Type B pancreatic cell (in vitro differentiated cells): Measurements from ENCODE around the gene TAMALIN. TPM values are rescaled to one million over a fixed set of nuclear protein-coding genes. Genes with fewer than 3 reads are reported as not detected.

ENCODE experiments used
- DNase-seq: peaks from one replicate; pipeline ENCODE4 v3.0.0; 2021; ENCODE audit warnings: mixed read lengths; ENCODE audit not compliant: unreplicated experiment; ENCODE audit errors: extremely low spot score
- H3K27ac Mint-ChIP-seq: 2 replicates; pipeline ENCODE4 v1.8.0; 2021; ENCODE audit warnings: mild to moderate bottlenecking, mixed read lengths
- H3K27me3 Mint-ChIP-seq: 2 replicates; pipeline ENCODE4 v1.8.0; 2021; ENCODE audit warnings: mixed read lengths
- H3K36me3 Mint-ChIP-seq: 2 replicates; pipeline ENCODE4 v1.8.0; 2021; ENCODE audit warnings: mixed read lengths
- H3K4me1 Mint-ChIP-seq: one replicate; pipeline ENCODE4 v1.8.0; 2021; ENCODE audit warnings: mixed read lengths; ENCODE audit not compliant: unreplicated experiment
- H3K4me3 Mint-ChIP-seq: 2 replicates; pipeline ENCODE4 v1.8.0; 2021; ENCODE audit warnings: mild to moderate bottlenecking, mixed read lengths
- H3K9me3 Mint-ChIP-seq: 2 replicates; pipeline ENCODE4 v1.8.0; 2021; ENCODE audit warnings: mixed read lengths
- total RNA-seq: library from RNA; stranded (reverse); gene quantifications from 2 replicates; pipeline ENCODE4 v1.2.1, GENCODE V29; 2021; ENCODE audit warnings: low replicate concordance
- TF ChIP-seq, protein P1 (sequence below): fragments of 200-600 bp; sonication (generic); conservative IDR thresholded peaks from 2 replicates; pipeline ENCODE4 v1.5.0; 2021; ENCODE audit warnings: antibody characterized with exemption, mild to moderate bottlenecking

Gene TAMALIN
- total RNA-seq, 1 donor from 2014 or later, result 16.5 TPM

DNA sequence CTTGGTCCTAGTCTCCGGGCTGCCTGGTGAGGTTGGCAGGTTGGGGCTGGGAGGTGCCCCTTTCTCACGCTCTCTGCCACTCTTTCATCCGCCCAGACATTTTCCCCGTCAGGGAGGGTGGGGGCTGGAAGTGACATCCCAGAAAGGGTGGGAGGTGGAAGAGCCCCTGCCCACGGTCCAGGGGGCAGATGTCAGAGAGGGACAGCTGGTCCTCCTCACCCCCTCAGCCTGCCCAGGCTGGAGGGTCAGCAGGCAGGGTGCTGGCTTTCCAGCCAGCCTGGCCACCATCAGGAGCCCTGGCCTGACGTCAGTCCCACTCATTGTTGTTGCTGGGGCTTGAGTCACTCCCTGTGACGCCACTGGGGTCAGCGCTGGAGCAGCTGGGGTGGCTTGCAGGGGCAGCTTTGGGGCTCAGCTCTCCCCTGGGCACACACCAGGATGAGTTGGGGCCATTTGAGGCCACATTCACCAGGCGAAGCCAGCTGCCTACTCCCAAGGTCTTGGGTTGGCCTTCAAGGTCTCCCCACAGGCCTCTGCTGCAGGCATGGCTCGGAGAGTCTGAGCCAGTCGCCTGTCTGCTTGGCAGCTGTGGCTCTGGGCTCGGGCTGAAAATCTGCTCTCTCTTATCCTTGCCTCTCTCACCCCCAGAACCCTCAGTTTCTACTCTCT is 57.4 kb downstream of the TAMALIN start:
- H3K4me3 Mint-ChIP-seq, result no peak overlapping the region
- DNase-seq, result no peak
- peaks cover 2% of the 10 kb centered on the region for H3K4me1 Mint-ChIP-seq
- H3K27ac Mint-ChIP-seq, result no peak overlapping the region
- no peaks in the 10 kb centered on the region for H3K9me3 Mint-ChIP-seq
- no peaks in the 10 kb centered on the region for H3K36me3 Mint-ChIP-seq
- H3K27me3 Mint-ChIP-seq, result peaks cover 25% of the 10 kb centered on the region
- TF ChIP-seq, protein P1, sequence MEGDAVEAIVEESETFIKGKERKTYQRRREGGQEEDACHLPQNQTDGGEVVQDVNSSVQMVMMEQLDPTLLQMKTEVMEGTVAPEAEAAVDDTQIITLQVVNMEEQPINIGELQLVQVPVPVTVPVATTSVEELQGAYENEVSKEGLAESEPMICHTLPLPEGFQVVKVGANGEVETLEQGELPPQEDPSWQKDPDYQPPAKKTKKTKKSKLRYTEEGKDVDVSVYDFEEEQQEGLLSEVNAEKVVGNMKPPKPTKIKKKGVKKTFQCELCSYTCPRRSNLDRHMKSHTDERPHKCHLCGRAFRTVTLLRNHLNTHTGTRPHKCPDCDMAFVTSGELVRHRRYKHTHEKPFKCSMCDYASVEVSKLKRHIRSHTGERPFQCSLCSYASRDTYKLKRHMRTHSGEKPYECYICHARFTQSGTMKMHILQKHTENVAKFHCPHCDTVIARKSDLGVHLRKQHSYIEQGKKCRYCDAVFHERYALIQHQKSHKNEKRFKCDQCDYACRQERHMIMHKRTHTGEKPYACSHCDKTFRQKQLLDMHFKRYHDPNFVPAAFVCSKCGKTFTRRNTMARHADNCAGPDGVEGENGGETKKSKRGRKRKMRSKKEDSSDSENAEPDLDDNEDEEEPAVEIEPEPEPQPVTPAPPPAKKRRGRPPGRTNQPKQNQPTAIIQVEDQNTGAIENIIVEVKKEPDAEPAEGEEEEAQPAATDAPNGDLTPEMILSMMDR, result no peak

Other genes with a start within 250 kb of the TAMALIN start
- gene FIGNL2, start 158.2 kb upstream of the TAMALIN start, total RNA-seq, result 5.7 and 17.8 TPM in 2 replicates
- 0.51 and 0.62 TPM in 2 replicates for gene ANKRD33, start 118.8 kb upstream of the TAMALIN start, total RNA-seq
- 0.46 and 0.95 TPM in 2 replicates for gene ACVRL1, start 99.4 kb upstream of the TAMALIN start, total RNA-seq
- gene ACVR1B, start 55.2 kb upstream of the TAMALIN start, total RNA-seq, result 36.0 and 36.1 TPM in 2 replicates
- 11.4 and 81.9 TPM in 2 replicates for gene NR4A1, start 44.5 kb downstream of the TAMALIN start, total RNA-seq
- 35.7 and 48.7 TPM in 2 replicates for gene ATG101, start 63.0 kb downstream of the TAMALIN start, total RNA-seq
- not detected in 2 replicates for gene SMIM41, start 72.8 kb downstream of the TAMALIN start, total RNA-seq
- 23.1 and 65.1 TPM in 2 replicates for gene KRT80, start 185.1 kb downstream of the TAMALIN start, total RNA-seq
- 125 and 293 TPM in 2 replicates for gene KRT7, start 226.3 kb downstream of the TAMALIN start, total RNA-seq